Thoracic aorta (tissue), 2 donors: Measurements from ENCODE around the gene CKAP4. TPM values are rescaled to one million over a fixed set of nuclear protein-coding genes. Genes with fewer than 3 reads are reported as not detected.

Experiments used
- ATAC-seq: fragments of 150-250 bp; one replicate; pipeline ENCODE4 v1.8.0; 2017; ENCODE audit warnings: low read depth; ENCODE audit not compliant: insufficient number of reproducible peaks, low FRiP score
- DNase-seq: peaks from one replicate; pipeline ENCODE4 v3.0.0-alpha.2; 2020; ENCODE audit warnings: low spot score
- H3K27ac ChIP-seq, 2 donors: fragments of 200-600 bp; sonication (generic); 1 replicate in 1 of 2; 2 replicates in 1 of 2; pipeline ENCODE4 v1.5.1; 2016; ENCODE audit warnings: mild to moderate bottlenecking in 2 of 2, moderate library complexity in 2 of 2
- H3K27me3 ChIP-seq: fragments of 200-600 bp; sonication (generic); replicated peaks from 2 replicates; pipeline ENCODE4 v1.6.0; 2016; ENCODE audit warnings: mild to moderate bottlenecking; ENCODE audit not compliant: insufficient read depth
- H3K36me3 ChIP-seq: fragments of 200-600 bp; sonication (generic); one replicate; pipeline ENCODE4 v1.5.1; 2016
- H3K4me1 ChIP-seq, 2 donors: fragments of 200-600 bp; sonication (generic); 1 replicate in 1 of 2; 2 replicates in 1 of 2; pipeline versions ENCODE4 v1.5.1 to v1.6.0; 2016; ENCODE audit warnings: low read depth in 2 of 2, mild to moderate bottlenecking in 1 of 2; ENCODE audit not compliant: control insufficient read depth in 1 of 2
- H3K4me3 ChIP-seq: fragments of 200-600 bp; sonication (generic); 2 replicates; pipeline ENCODE4 v1.5.1; 2016; ENCODE audit warnings: mild to moderate bottlenecking
- H3K9me3 ChIP-seq: fragments of 200-600 bp; sonication (generic); 2 replicates; pipeline ENCODE4 v1.5.1; 2016
- CTCF ChIP-seq: fragments of 200-600 bp; sonication (generic); IDR thresholded peaks from one replicate; pipeline ENCODE4 v1.5.1; 2019; ENCODE audit warnings: antibody characterized with exemption
- total RNA-seq, 2 donors: library from RNA; depleted of rRNA; stranded (reverse); fragments of >200 nt; gene quantifications; one replicate each; pipeline versions ENCODE4 v1.1.0 to v1.2.3, GENCODE V29; 2016

The CKAP4 gene
- total RNA-seq, 2 donors from 2014 or later, result 81.4 to 85.1 TPM

- ATAC-seq (no peak), DNase-seq (no peak)
- Histone ChIP-seq H3K9me3 (no peaks in the 10 kb centered on the region), H3K27ac (no peak overlapping the region), H3K27me3 (no peaks in the 10 kb centered on the region), H3K36me3 (no peaks in the 10 kb centered on the region), H3K4me3 (no peak overlapping the region), H3K4me1 (no peaks in the 10 kb centered on the region)
- TF ChIP-seq CTCF, result no peak
These were observed 38.2 kb upstream of the CKAP4 start for GRCh38 chr12:106285982-106286381.

DNA sequence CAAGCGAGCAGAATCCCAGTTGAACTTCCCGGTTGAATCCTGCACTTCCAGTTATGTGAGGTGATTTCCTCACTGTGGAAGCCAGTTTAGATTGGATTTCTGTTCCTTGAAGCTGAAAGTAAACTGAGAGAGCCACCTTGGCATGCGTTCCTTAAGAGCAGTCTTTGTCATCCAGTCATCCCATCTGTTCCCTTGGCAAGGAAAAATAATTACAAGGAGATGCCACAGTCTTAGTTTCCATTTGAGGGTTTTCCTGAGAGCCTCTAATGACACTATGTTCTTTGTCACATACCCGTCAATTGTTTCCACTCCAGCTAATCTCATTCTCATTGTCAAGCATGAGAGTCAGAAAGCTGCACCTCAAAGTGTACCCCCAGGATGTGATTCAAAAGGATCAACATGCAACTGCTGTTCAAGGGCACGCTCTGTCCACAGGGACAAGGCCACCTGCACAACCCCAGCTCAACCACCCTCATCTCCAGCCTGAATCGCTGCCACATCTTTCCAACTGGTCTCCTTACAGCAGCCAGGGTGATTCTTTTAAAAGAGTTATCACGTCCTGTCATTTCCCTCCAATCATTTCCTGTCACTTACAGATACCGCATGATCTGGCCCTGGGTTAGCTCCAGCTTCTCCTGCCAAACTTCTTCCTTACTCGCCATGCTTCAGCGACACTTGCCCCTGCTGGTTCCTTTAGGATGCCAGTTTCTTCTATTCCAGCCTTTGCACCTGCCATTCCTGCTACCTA, 36.7 kb upstream of the CKAP4 start:
- Histone ChIP-seq H3K4me1 (no peaks in the 10 kb centered on the region), H3K27me3 (no peaks in the 10 kb centered on the region), H3K27ac (no peak overlapping the region), H3K4me3 (no peak overlapping the region), H3K9me3 (no peaks in the 10 kb centered on the region), H3K36me3 (no peaks in the 10 kb centered on the region)
- no peak for ATAC-seq
- DNase-seq, result no peak
- no peak for TF ChIP-seq CTCF

DNA sequence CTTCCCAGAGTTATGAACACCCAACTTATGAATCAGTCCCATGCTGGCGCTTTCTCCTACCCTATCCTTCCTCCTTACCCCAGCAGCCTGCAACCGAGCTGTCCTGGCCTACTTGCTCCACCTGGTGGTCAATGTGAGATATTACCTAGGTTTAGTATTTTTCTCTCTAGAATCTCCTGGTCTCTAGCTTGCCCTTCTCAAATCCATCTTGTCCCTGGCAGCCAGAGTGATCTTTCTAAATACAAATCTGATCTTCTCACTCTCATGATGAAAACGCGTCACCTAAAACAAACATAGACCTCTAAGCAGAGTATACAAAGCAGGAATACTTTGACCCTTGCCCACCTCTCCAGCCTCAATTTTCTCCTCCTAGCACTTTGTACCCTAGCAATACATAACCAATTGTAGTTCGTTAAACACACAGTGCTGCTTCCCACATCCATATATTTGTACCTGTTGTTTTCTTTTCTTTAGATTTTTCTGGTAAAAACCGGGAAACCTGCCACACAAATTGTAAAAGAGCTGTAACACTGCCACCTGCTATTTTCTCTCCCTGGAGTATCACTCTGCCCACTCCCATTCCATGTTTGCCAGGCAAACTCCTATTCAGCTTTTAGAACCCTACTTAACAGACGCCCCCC, 34.8 kb upstream of the CKAP4 start:
- H3K27ac ChIP-seq, result no peak overlapping the region
- no peaks in the 10 kb centered on the region for H3K36me3 ChIP-seq
- no peak for DNase-seq
- ATAC-seq, result no peak
- H3K4me3 ChIP-seq, result no peak overlapping the region
- no peaks in the 10 kb centered on the region for H3K9me3 ChIP-seq
- H3K4me1 ChIP-seq, result no peaks in the 10 kb centered on the region
- TF ChIP-seq CTCF, result peak; percentile 65
- H3K27me3 ChIP-seq, result no peaks in the 10 kb centered on the region

- Histone ChIP-seq H3K9me3 (no peaks in the 10 kb centered on the region), H3K4me1 (no peaks in the 10 kb centered on the region), H3K4me3 (no peak overlapping the region), H3K36me3 (no peaks in the 10 kb centered on the region), H3K27me3 (no peaks in the 10 kb centered on the region), H3K27ac (no peak overlapping the region)
- DNase-seq (no peak), ATAC-seq (no peak)
- TF ChIP-seq CTCF, result no peak
These were observed 34.0 kb upstream of the CKAP4 start for GRCh38 chr12:106281804-106282203.

DNA sequence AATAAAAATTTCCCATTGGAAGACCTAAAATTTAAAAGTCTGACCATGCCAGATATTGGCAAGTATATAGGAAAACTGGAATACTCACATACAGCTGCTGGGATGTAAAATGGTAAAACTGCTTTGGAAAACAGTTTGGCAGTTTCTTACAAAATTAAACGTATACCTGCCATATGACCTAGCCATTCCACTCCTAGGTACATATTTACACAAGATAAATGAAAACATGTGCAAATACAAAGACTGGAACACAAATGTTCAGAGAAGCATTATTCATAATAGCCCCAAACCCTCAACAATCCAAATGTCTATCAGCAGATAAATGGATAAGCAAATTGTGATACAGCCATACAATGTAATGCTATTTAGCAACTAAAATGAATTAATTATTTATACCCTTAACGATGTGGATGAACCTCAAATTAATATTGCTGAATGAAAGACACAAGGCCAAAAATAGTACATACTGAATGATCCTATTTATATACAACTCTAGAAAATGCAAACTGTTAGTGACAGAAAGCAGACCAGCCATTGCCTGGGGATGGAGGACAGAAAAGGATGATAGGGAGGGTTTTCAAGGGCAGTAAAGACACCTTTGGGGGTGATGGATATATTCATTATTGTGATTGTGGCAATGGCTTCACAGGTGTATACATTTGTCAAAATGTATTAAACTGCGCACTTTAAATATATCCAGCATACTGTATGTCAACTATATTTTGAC, 33.4 kb upstream of the CKAP4 start:
- H3K27ac ChIP-seq, result no peak overlapping the region
- TF ChIP-seq CTCF, result no peak
- ATAC-seq (no peak), DNase-seq (no peak)
- no peaks in the 10 kb centered on the region for H3K36me3 ChIP-seq
- no peaks in the 10 kb centered on the region for H3K4me1 ChIP-seq
- no peaks in the 10 kb centered on the region for H3K27me3 ChIP-seq
- H3K9me3 ChIP-seq, result no peaks in the 10 kb centered on the region
- no peak overlapping the region for H3K4me3 ChIP-seq
